ENCODE measurements around the gene WNK3. TPM values are rescaled to one million over a fixed set of nuclear protein-coding genes. Genes with fewer than 3 reads are reported as not detected.

WNK3 gene
- total and polyA plus RNA-seq, 2 of the 13 experiments (the other 11 are each of a cell fraction or from before 2014, with no cell fraction given): 0.12 to 0.62 TPM

GRCh38 chrX:54359408-54359807 lies 1.6 kb upstream of the WNK3 start (continued):
- TF ChIP-seq, protein P1, sequence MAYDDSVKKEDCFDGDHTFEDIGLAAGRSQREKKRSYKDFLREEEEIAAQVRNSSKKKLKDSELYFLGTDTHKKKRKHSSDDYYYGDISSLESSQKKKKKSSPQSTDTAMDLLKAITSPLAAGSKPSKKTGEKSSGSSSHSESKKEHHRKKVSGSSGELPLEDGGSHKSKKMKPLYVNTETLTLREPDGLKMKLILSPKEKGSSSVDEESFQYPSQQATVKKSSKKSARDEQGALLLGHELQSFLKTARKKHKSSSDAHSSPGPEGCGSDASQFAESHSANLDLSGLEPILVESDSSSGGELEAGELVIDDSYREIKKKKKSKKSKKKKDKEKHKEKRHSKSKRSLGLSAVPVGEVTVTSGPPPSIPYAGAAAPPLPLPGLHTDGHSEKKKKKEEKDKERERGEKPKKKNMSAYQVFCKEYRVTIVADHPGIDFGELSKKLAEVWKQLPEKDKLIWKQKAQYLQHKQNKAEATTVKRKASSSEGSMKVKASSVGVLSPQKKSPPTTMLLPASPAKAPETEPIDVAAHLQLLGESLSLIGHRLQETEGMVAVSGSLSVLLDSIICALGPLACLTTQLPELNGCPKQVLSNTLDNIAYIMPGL (CRISPR knock-in tag; IDR thresholded peaks at IDR 0.05; ENCODE audit: borderline replicate concordance in 1 of 2, low read depth in 1 of 2): no peak
- TF ChIP-seq ZNF670 (CRISPR knock-in tag; IDR thresholded peaks at IDR 0.05; ENCODE audit: borderline replicate concordance): no peak
- no peak for TF ChIP-seq ZNF782 (CRISPR knock-in tag; IDR thresholded peaks at IDR 0.05; ENCODE audit: borderline replicate concordance)
- TF ChIP-seq, protein P2, sequence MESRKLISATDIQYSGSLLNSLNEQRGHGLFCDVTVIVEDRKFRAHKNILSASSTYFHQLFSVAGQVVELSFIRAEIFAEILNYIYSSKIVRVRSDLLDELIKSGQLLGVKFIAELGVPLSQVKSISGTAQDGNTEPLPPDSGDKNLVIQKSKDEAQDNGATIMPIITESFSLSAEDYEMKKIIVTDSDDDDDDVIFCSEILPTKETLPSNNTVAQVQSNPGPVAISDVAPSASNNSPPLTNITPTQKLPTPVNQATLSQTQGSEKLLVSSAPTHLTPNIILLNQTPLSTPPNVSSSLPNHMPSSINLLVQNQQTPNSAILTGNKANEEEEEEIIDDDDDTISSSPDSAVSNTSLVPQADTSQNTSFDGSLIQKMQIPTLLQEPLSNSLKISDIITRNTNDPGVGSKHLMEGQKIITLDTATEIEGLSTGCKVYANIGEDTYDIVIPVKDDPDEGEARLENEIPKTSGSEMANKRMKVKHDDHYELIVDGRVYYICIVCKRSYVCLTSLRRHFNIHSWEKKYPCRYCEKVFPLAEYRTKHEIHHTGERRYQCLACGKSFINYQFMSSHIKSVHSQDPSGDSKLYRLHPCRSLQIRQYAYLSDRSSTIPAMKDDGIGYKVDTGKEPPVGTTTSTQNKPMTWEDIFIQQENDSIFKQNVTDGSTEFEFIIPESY (CRISPR knock-in tag; IDR thresholded peaks at IDR 0.05): no peak
- TF ChIP-seq KAT2B (IDR thresholded peaks at IDR 0.05; ENCODE audit: borderline replicate concordance, low read depth, low read length): no peak
- no peak for TF ChIP-seq ZNF549 (CRISPR knock-in tag; IDR thresholded peaks at IDR 0.05)
- no peak for TF ChIP-seq NFE2L1 (CRISPR knock-in tag; IDR thresholded peaks at IDR 0.05; ENCODE audit: borderline replicate concordance)
- TF ChIP-seq, protein P3, sequence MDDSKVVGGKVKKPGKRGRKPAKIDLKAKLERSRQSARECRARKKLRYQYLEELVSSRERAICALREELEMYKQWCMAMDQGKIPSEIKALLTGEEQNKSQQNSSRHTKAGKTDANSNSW (CRISPR knock-in tag; IDR thresholded peaks at IDR 0.05; ENCODE audit: borderline replicate concordance): no peak
- no peak for TF ChIP-seq NR2F2 (IDR thresholded peaks at IDR 0.05; ENCODE audit: borderline replicate concordance, low read depth)
